Ishikawa (cell line): ENCODE data around the gene IPO13.
A peak's percentile ranks its signal among the peaks of the same experiment; 100 is the strongest.

Experiments
- CEBPB ChIP-seq: IDR thresholded peaks from 2 replicates; pipeline ENCODE4 v1.6.1; 2012
- CREB1 ChIP-seq: IDR thresholded peaks from 2 replicates; pipeline ENCODE4 v1.6.1; 2012; ENCODE audit warnings: low read depth
- EGR1 ChIP-seq: IDR thresholded peaks from 2 replicates; pipeline ENCODE4 v1.6.1; 2012
- EP300 ChIP-seq: IDR thresholded peaks from 2 replicates; pipeline ENCODE4 v1.6.1; 2012; ENCODE audit warnings: borderline replicate concordance
- FOXM1 ChIP-seq: IDR thresholded peaks from 2 replicates; pipeline ENCODE4 v1.6.1; 2012; ENCODE audit warnings: low read depth, borderline replicate concordance
- NFIC ChIP-seq: IDR thresholded peaks from 2 replicates; pipeline ENCODE4 v1.6.1; 2012
- RAD21 ChIP-seq: IDR thresholded peaks from 2 replicates; pipeline ENCODE4 v1.6.1; 2012; ENCODE audit warnings: low read depth
- TAF1 ChIP-seq: IDR thresholded peaks from 2 replicates; pipeline ENCODE4 v1.6.1; 2012; ENCODE audit warnings: low read depth, mild to moderate bottlenecking
- TCF12 ChIP-seq: IDR thresholded peaks from 2 replicates; pipeline ENCODE4 v1.6.1; 2012; ENCODE audit warnings: low read depth
- TEAD4 ChIP-seq: IDR thresholded peaks from 2 replicates; pipeline ENCODE4 v1.6.1; 2012
- YY1 ChIP-seq: IDR thresholded peaks from 2 replicates; pipeline ENCODE4 v1.6.1; 2012; ENCODE audit warnings: low read depth
- ZBTB7A ChIP-seq: IDR thresholded peaks from 2 replicates; pipeline ENCODE4 v1.6.1; 2012; ENCODE audit warnings: low read depth
- TF ChIP-seq, protein P1 (sequence below): IDR thresholded peaks from 2 replicates; pipeline ENCODE4 v1.6.1; 2012
- TF ChIP-seq, protein P2 (sequence below): IDR thresholded peaks from 2 replicates; pipeline ENCODE4 v1.6.1; 2012; ENCODE audit warnings: low read depth, mild to moderate bottlenecking
- TF ChIP-seq, protein P3 (sequence below): IDR thresholded peaks from 2 replicates; pipeline ENCODE4 v1.6.1; 2012

Gene IPO13

DNA sequence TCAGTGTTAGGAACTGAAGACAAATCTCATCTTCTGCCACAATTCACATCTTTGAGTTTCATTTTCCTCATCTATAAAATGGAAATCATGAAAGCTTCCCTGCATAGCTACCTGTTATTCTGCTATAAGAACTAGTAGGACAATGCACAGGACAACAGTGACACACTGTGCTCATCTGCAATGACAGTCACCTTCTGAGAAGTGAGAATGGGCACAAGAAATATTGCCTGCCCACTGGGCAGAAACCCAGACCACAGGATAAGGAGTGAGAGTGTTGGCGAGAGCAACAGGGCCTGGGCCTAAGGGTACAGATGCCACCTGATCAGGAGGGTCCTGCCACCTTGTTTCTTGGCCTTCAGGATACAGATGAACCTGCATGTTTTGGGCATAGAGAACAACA lies 36.4 kb upstream of the IPO13 start:
- TF ChIP-seq TEAD4 (no peak), RAD21 (no peak), TCF12 (no peak), NFIC (no peak), ZBTB7A (no peak), CREB1 (no peak), FOXM1 (no peak), EGR1 (no peak), CEBPB (no peak), EP300 (no peak), YY1 (no peak), TAF1 (no peak)
- TF ChIP-seq, protein P1, sequence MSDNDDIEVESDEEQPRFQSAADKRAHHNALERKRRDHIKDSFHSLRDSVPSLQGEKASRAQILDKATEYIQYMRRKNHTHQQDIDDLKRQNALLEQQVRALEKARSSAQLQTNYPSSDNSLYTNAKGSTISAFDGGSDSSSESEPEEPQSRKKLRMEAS, result no peak
- TF ChIP-seq, protein P2, sequence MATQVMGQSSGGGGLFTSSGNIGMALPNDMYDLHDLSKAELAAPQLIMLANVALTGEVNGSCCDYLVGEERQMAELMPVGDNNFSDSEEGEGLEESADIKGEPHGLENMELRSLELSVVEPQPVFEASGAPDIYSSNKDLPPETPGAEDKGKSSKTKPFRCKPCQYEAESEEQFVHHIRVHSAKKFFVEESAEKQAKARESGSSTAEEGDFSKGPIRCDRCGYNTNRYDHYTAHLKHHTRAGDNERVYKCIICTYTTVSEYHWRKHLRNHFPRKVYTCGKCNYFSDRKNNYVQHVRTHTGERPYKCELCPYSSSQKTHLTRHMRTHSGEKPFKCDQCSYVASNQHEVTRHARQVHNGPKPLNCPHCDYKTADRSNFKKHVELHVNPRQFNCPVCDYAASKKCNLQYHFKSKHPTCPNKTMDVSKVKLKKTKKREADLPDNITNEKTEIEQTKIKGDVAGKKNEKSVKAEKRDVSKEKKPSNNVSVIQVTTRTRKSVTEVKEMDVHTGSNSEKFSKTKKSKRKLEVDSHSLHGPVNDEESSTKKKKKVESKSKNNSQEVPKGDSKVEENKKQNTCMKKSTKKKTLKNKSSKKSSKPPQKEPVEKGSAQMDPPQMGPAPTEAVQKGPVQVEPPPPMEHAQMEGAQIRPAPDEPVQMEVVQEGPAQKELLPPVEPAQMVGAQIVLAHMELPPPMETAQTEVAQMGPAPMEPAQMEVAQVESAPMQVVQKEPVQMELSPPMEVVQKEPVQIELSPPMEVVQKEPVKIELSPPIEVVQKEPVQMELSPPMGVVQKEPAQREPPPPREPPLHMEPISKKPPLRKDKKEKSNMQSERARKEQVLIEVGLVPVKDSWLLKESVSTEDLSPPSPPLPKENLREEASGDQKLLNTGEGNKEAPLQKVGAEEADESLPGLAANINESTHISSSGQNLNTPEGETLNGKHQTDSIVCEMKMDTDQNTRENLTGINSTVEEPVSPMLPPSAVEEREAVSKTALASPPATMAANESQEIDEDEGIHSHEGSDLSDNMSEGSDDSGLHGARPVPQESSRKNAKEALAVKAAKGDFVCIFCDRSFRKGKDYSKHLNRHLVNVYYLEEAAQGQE, result no peak
- TF ChIP-seq, protein P3, sequence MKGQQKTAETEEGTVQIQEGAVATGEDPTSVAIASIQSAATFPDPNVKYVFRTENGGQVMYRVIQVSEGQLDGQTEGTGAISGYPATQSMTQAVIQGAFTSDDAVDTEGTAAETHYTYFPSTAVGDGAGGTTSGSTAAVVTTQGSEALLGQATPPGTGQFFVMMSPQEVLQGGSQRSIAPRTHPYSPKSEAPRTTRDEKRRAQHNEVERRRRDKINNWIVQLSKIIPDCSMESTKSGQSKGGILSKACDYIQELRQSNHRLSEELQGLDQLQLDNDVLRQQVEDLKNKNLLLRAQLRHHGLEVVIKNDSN, result no peak

DNA sequence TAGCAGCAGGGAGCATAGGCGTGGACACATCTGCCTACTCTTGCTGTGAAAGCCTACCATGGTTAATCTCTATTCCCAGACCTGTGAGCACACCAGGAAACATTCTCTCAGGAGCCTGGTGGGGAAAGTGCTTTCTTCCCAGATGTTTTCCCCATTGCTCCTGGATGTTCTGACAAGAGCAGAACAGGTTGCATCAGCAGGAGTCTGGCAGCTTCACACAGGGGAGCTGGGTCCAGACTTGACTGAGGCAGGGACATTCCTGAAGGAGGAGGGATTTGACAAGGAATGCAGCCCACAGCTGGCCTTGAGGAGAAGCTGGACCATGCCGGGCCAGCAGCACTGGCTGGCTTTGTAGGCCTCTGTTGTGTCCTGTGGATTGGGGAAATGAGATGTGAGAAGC lies 34.1 kb upstream of the IPO13 start:
- TF ChIP-seq TEAD4, result peak; percentile 66; the same call in 1 of the 2 replicates
- TF ChIP-seq, protein P3, result no peak

DNA sequence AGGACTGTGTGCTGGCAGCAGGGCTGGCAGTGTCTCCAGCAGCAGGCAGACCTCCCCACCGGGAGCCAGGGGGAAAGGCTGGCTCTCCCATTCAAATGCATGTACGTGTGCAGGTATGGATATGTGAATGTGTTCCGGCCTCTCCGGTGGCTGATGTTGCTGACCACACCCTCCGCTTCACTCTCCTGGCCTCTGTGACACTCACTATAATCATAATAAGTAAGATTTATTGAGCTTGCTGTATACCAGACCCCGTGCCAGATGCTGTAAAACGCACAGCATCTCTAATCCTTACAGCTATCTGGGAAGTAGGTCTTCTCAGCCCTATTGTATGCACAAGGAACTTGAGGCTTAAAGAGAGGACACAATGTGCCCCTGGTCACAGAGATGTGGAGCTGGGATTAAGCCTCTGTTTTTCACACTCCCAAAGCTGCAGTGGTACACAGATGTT lies 33.7 kb upstream of the IPO13 start:
- TF ChIP-seq ZBTB7A, result no peak
- no peak for TF ChIP-seq CREB1
- no peak for TF ChIP-seq YY1
- TF ChIP-seq EGR1, result no peak
- no peak for TF ChIP-seq EP300
- TF ChIP-seq, protein P3, result no peak
- TF ChIP-seq RAD21, result no peak
- no peak for TF ChIP-seq TEAD4
- no peak for TF ChIP-seq TCF12
- TF ChIP-seq, protein P2, result no peak
- TF ChIP-seq, protein P1, result no peak
- TF ChIP-seq TAF1, result no peak
- TF ChIP-seq NFIC, result no peak

DNA sequence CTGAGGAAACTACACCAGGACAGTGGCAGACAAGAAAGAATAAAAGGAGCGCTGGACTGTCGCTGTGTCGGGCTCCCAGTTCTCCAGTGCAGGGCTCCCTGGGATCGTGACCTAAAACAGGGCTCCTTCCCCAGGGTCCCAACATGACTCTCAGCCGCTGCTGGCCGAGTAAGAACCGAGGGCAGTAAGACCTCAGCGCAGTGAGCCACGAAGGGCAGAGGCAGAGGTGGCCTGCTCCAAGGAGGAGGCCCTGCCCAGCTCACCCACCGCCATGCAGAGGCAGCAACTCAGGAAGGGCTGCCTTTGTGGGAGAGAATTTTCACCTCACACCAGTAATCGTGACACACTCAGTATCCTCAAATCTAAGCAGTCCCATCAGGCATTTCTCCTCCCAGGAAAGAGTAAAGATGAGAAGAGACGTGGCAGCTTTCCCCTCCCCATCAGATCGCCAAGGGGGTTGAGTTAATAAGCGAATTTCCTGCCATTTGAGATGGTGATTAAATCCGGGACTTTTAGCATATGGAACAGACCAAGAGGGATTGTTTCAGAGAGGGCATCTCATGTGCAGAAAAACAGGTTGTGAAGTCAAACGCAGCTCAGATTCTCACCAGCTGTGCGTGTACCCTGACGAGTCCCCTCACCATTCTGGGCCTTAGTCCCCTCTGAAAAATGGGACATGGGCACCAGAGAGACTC lies 32.9 kb upstream of the IPO13 start:
- no peak for TF ChIP-seq FOXM1
- TF ChIP-seq, protein P2, result no peak
- TF ChIP-seq TCF12, result no peak
- TF ChIP-seq TEAD4, result no peak
- no peak for TF ChIP-seq NFIC
- TF ChIP-seq, protein P3, result no peak
